ENCODE results near the gene RMND5B.
"Not testable (repeated sequence)": the region's sequence is repeated elsewhere in the genome, so short reads cannot be mapped to it uniquely, and the experiment has no call there.

- not testable (repeated sequence) for TF ChIP-seq CTCF (IDR thresholded peaks at IDR 0.05; ENCODE audit: low read depth, low read length); MYC (IDR thresholded peaks at IDR 0.05; ENCODE audit: low read depth, low read length); POLR2A (IDR thresholded peaks at IDR 0.05; ENCODE audit: extremely low read depth, insufficient read length)
- TF ChIP-seq, protein P1, sequence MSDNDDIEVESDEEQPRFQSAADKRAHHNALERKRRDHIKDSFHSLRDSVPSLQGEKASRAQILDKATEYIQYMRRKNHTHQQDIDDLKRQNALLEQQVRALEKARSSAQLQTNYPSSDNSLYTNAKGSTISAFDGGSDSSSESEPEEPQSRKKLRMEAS (IDR thresholded peaks at IDR 0.05; ENCODE audit: low read depth, low read length): not testable (repeated sequence)
These were observed 609 bp upstream of the RMND5B start for GRCh38 chr5:178130234-178130575.
